Thyroid gland (tissue), 4 donors: ENCODE data around the gene TSPAN16.

ENCODE experiments used
- CTCF ChIP-seq, 6 experiments: fragments of 200-600 bp in 3 of 6; fragments of 450-650 bp in 3 of 6; sonication (generic) in 3 of 6; IDR thresholded peaks; one replicate each; pipeline ENCODE4 v1.5.1; 2016 to 2019; ENCODE audit warnings: antibody characterized with exemption in 6 of 6, mild to moderate bottlenecking in 2 of 6, inconsistent platforms in 1 of 6, moderate library complexity in 1 of 6
- POLR2A ChIP-seq, 2 donors: fragments of 450-650 bp; IDR thresholded peaks; one replicate each; pipeline ENCODE4 v1.6.1; 2017; ENCODE audit warnings: antibody characterized with exemption in 2 of 2, mild to moderate bottlenecking in 2 of 2, moderate library complexity in 1 of 2

- no peak for TF ChIP-seq CTCF (IDR thresholded peaks at IDR 0.05)
- TF ChIP-seq POLR2A (IDR thresholded peaks at IDR 0.05), result no peak
Observed at GRCh38 chr19:11361771-11362731, 66.1 kb downstream of the TSPAN16 start.
